GM13976 (cell line): ENCODE results near the gene FGG.

ENCODE experiments used
- DNase-seq: peaks from one replicate; pipeline ENCODE4 v3.0.0; 2012; ENCODE audit warnings: low spot score
- CTCF ChIP-seq: IDR thresholded peaks from 2 replicates; pipeline ENCODE4 v1.5.1; 2012; ENCODE audit warnings: borderline replicate concordance, mild to moderate bottlenecking; ENCODE audit not compliant: insufficient read depth; ENCODE audit errors: extremely low read depth, missing control alignments, control extremely low read depth
- in situ Hi-C: fragments of 300-500 bp; cut with MboI; formaldehyde crosslinking; loops from one replicate; pipeline ENCODE4 v1.12.0; 2022; ENCODE audit warnings: low sequenced_read_pairs, mixed read lengths, inconsistent platforms; ENCODE audit not compliant: unreplicated experiment

Gene FGG

GRCh38 chr4:154634058-154634457, 21.6 kb upstream of the FGG start:
- TF ChIP-seq CTCF, result no peak
- in situ Hi-C loops, result no loop called here
- no peak for DNase-seq

- DNase-seq, result no peak
- TF ChIP-seq CTCF, result no peak
- in situ Hi-C loops, result no loop called here
Measured at GRCh38 chr4:154631828-154632227, 19.4 kb upstream of the FGG start.

GRCh38 chr4:154630324-154630723, 17.9 kb upstream of the FGG start:
- in situ Hi-C loops, result no loop called here

GRCh38 chr4:154626793-154627484, 14.5 kb upstream of the FGG start:
- DNase-seq, result peak; percentile 82
- peak; percentile 72 for TF ChIP-seq CTCF
- in situ Hi-C loops, result no loop called here

More at GRCh38 chr4:154630324-154630723, 17.9 kb upstream of the FGG start:
- TF ChIP-seq CTCF, result no peak
- DNase-seq, result no peak

GRCh38 chr4:154625971-154626370, 13.5 kb upstream of the FGG start:
- in situ Hi-C loops, result no loop called here
- DNase-seq, result no peak

GRCh38 chr4:154623995-154624394, 11.5 kb upstream of the FGG start:
- in situ Hi-C loops, result no loop called here
- TF ChIP-seq CTCF, result no peak
- no peak for DNase-seq

More at GRCh38 chr4:154625971-154626370, 13.5 kb upstream of the FGG start:
- no peak for TF ChIP-seq CTCF
